HUES6 (cell line): ENCODE data around the gene FATE1.

ENCODE experiments used
- H3K27ac ChIP-seq: 2 replicates; pipeline ENCODE4 v1.7.0; 2013; ENCODE audit warnings: low read depth, mild to moderate bottlenecking, low read length, inconsistent platforms
- H3K27me3 ChIP-seq: 2 replicates; pipeline ENCODE4 v1.6.1; 2013; ENCODE audit warnings: low read length; ENCODE audit not compliant: control insufficient read depth, insufficient read depth
- H3K36me3 ChIP-seq: 2 replicates; pipeline ENCODE4 v1.6.1; 2013; ENCODE audit warnings: low read length; ENCODE audit not compliant: control insufficient read depth, insufficient read depth
- H3K4me1 ChIP-seq: 2 replicates; pipeline ENCODE4 v1.6.1; 2013; ENCODE audit warnings: low read length; ENCODE audit not compliant: control insufficient read depth, insufficient read depth
- H3K4me3 ChIP-seq: 2 replicates; pipeline ENCODE4 v1.5.1; 2013; ENCODE audit warnings: low read depth, low read length
- H3K9ac ChIP-seq: one replicate; pipeline ENCODE4 v1.6.1; 2013; ENCODE audit warnings: mild to moderate bottlenecking, low read length
- H3K9me3 ChIP-seq: 2 replicates; pipeline ENCODE4 v1.6.1; 2013; ENCODE audit warnings: low read depth, low read length; ENCODE audit not compliant: control insufficient read depth, insufficient read depth

Gene FATE1

DNA sequence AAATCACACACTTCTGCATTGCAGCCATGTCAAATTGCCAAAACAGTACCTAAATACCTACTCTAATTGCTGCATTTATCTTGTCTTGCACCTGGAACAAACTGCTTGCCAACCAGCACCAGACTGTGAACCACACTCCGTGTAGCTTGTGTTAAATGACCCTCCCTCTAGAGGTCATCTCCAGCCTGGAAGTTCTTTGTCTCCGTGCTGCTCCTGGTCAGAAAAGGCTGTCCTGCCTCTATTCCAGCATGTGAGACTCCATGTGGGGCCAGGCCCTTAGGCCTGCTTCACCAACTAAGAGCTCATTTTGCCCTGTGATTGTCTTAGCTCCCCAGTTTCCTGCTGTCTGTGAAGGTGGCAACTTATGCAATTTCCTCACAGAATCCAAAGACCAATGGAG lies 47.0 kb downstream of the FATE1 start:
- H3K9me3 ChIP-seq: peaks cover 19% of the 10 kb centered on the region; the same call in 1 of the 2 replicates
- H3K9ac ChIP-seq: no peak overlapping the region
- H3K27me3 ChIP-seq: no peaks in the 10 kb centered on the region
- H3K36me3 ChIP-seq: no peaks in the 10 kb centered on the region
- H3K4me3 ChIP-seq: no peak overlapping the region
- no peak overlapping the region for H3K27ac ChIP-seq
- no peaks in the 10 kb centered on the region for H3K4me1 ChIP-seq

DNA sequence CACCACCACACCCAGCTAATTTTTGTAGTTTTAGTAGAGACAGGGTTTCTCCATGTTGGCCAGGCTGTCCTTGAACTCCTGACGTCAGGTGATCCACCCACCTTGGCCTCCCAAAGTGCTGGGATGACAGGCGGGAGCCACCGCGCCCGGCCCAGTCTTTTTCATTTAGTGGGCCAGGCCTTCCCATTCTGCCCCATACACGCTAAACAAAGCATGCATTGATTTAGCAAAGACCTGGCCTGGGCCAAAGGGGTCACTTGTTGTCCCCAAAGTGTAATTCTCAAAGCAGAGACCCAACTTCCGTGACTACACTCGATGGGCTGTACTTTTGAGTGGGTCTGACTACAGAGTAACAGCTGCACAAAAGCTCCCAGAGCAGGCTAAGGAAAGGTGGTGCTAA lies 47.9 kb downstream of the FATE1 start:
- Histone ChIP-seq H3K9me3 (peaks cover 20% of the 10 kb centered on the region; the same call in 1 of the 2 replicates), H3K27me3 (no peaks in the 10 kb centered on the region), H3K9ac (no peak overlapping the region)

DNA sequence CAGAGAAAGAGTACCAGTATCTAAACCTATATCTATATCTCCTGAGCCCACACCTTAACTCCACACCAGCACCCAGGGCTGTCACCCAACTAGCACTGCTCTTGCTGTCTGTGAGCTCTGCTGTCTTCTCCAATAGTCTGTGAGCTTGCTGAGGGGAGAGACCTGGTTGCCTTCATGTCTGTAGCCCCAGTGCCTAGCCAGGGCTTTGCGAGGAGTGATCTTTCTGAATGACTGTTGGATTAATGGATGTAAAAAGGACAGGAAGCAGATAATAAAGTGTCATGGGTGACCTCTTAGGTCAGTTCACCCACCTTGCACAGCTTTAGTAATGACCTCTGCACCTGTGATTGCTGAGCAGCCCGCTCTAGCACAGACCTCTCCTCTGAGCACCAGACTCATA lies 49.2 kb downstream of the FATE1 start:
- Histone ChIP-seq H3K9me3 (peaks cover 13% of the 10 kb centered on the region; the same call in 1 of the 2 replicates), H3K4me1 (no peaks in the 10 kb centered on the region), H3K27me3 (no peaks in the 10 kb centered on the region), H3K27ac (no peak overlapping the region), H3K9ac (no peak overlapping the region), H3K4me3 (no peak overlapping the region), H3K36me3 (no peaks in the 10 kb centered on the region)

More for the DNA sequence above, 47.9 kb downstream of the FATE1 start:
- Histone ChIP-seq H3K36me3 (no peaks in the 10 kb centered on the region), H3K4me3 (no peak overlapping the region), H3K27ac (no peak overlapping the region), H3K4me1 (no peaks in the 10 kb centered on the region)

DNA sequence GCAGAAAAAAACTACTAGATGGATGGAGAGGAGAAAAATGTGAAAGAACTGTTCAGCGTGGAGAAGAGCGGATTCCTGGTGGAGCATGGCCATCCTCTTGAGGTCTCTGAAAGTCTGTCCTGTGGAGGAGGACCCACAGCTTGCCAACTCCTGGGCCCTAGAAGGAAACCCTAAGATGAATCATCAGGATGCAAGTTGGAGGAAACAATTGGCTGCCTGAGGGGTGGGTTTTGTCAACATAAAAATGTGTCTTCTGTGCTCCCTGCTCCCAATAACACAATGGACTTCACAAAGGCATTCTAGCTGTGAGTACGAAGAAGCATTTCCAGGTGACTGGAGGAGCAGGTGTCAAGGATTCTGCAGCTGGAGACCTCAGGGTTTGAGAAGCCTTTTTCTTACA lies 55.9 kb downstream of the FATE1 start:
- Histone ChIP-seq H3K36me3 (no peaks in the 10 kb centered on the region), H3K4me3 (no peak overlapping the region), H3K27me3 (no peaks in the 10 kb centered on the region), H3K4me1 (peaks cover 10% of the 10 kb centered on the region; the same call in 1 of the 2 replicates), H3K9me3 (peaks cover 27% of the 10 kb centered on the region; the same call in 1 of the 2 replicates), H3K9ac (no peak overlapping the region), H3K27ac (no peak overlapping the region)
